Panc1 (cell line): Measurements from ENCODE around the gene LRRC26. TPM values are rescaled to one million over a fixed set of nuclear protein-coding genes. Genes with fewer than 3 reads are reported as not detected.

Source experiments
- ATAC-seq: fragments of 200-7000 bp; cut with Tn5 transposase; 2 replicates; pipeline ENCODE4 v1.9.1; 2020; ENCODE audit warnings: mild to moderate bottlenecking, moderate library complexity
- BruUV-seq: library from RNA; stranded (reverse); fragments of 400-500 nt; replicated peaks from 2 replicates; lab custom pipeline; 2021; lab: Mats Ljungman, UMichigan
- CTCF ChIA-PET: fragments of 300-600 bp; sonication (Branson Sonifier 250); formaldehyde crosslinking; loops from one replicate; lab custom pipeline; 2022; ENCODE audit warnings: antibody characterized with exemption; lab: Charles Lee
- POLR2A ChIA-PET: fragments of 300-600 bp; sonication (Branson Sonifier 250); formaldehyde crosslinking; loops from one replicate; lab custom pipeline; 2022; ENCODE audit warnings: antibody characterized with exemption; lab: Charles Lee
- DNase-seq: peaks from one replicate; pipeline ENCODE4 v3.0.0-alpha.2; 2010; ENCODE audit warnings: low read depth, low spot score
- H3K27ac ChIP-seq: 2 replicates; pipeline ENCODE4 v1.5.1; 2011; ENCODE audit warnings: mild to moderate bottlenecking, low read length, inconsistent platforms
- H3K27me3 ChIP-seq: fragments of 200-500 bp; sonication (Bioruptor generic); 2 replicates; pipeline ENCODE4 v1.6.0; 2014; ENCODE audit warnings: low read length, inconsistent platforms; ENCODE audit not compliant: control insufficient read depth, insufficient read depth
- H3K36me3 ChIP-seq: fragments of 200-500 bp; sonication (Bioruptor generic); 2 replicates; pipeline ENCODE4 v1.5.1; 2014; ENCODE audit warnings: inconsistent platforms, mild to moderate bottlenecking, low read length, moderate library complexity; ENCODE audit not compliant: control insufficient read depth, insufficient read depth
- H3K4me1 ChIP-seq: 2 replicates; pipeline ENCODE4 v1.5.1; 2011; ENCODE audit warnings: inconsistent platforms, mild to moderate bottlenecking, low read length, moderate library complexity; ENCODE audit not compliant: control insufficient read depth, insufficient read depth
- H3K4me3 ChIP-seq, 2 experiments: 2 replicates each; pipeline ENCODE4 v1.5.1; 2011 to 2012; ENCODE audit warnings: low read depth in 2 of 2, low read length in 2 of 2, mild to moderate bottlenecking in 2 of 2, inconsistent platforms in 1 of 2, moderate library complexity in 1 of 2
- H3K9me3 ChIP-seq: fragments of 200-500 bp; sonication (Bioruptor generic); 2 replicates; pipeline ENCODE4 v1.5.1; 2014; ENCODE audit warnings: low read depth, mild to moderate bottlenecking, inconsistent platforms, low read length, moderate library complexity; ENCODE audit not compliant: control insufficient read depth, insufficient read depth
- CTCF ChIP-seq: fragments of 450-650 bp; IDR thresholded peaks from 2 replicates; pipeline ENCODE4 v1.5.1; 2017; ENCODE audit warnings: mild to moderate bottlenecking
- POLR2AphosphoS5 ChIP-seq: IDR thresholded peaks from 2 replicates; pipeline ENCODE4 v1.6.1; 2012; ENCODE audit warnings: mild to moderate bottlenecking, low read depth, low read length, moderate library complexity
- REST ChIP-seq, 2 experiments: IDR thresholded peaks; 2 replicates each; pipeline ENCODE4 v1.6.1; 2011 to 2012; ENCODE audit warnings: low read depth in 2 of 2, control low read depth in 1 of 2, low read length in 1 of 2, mild to moderate bottlenecking in 1 of 2, moderate library complexity in 1 of 2; ENCODE audit not compliant: insufficient read depth in 1 of 2
- SIN3A ChIP-seq: IDR thresholded peaks from 2 replicates; pipeline ENCODE4 v1.6.1; 2012; ENCODE audit warnings: low read depth, mild to moderate bottlenecking, low read length, moderate library complexity, borderline replicate concordance; ENCODE audit not compliant: insufficient read depth
- TCF7L2 ChIP-seq: IDR thresholded peaks from 2 replicates; pipeline ENCODE4 v1.6.1; 2011; ENCODE audit warnings: mild to moderate bottlenecking, low read depth, low read length, inconsistent platforms
- in situ Hi-C: cut with HindIII; loops from 2 replicates; pipeline ENCODE4 v1.10.0; 2016; ENCODE audit warnings: low sequenced_read_pairs, low pct_unique_long_range_greater_than_20kb
- intact Hi-C: fragments of 100-400 bp; cut with micrococcal nuclease; formaldehyde crosslinking; loops from one replicate; pipeline ENCODE4 v1.10.0; 2022; ENCODE audit not compliant: unreplicated experiment
- total RNA-seq: library from RNA; stranded (reverse); gene quantifications from one replicate; pipeline ENCODE4 v1.2.1, GENCODE V29; 2021; ENCODE audit not compliant: unreplicated experiment

LRRC26 gene
- total RNA-seq, 1 experiment from 2014 or later = 0.69 TPM

- intact Hi-C loops = no loop called here
- Histone ChIP-seq H3K4me1 (peaks cover 6% of the 10 kb centered on the region), H3K4me3 (no peak overlapping the region), H3K36me3 (no peaks in the 10 kb centered on the region), H3K9me3 (no peaks in the 10 kb centered on the region), H3K27me3 (no peaks in the 10 kb centered on the region), H3K27ac (no peak overlapping the region)
- TF ChIP-seq SIN3A (no peak), REST (IDR thresholded peaks at IDR 0.05; ENCODE audit: insufficient read depth in 1 of 2, low read depth in 2 of 2, low read length in 1 of 2) (no peak), POLR2AphosphoS5 (no peak), TCF7L2 (no peak), CTCF (no peak)
- in situ Hi-C loops = no loop called here
- CTCF ChIA-PET = interaction anchor here (0.9 kb wide), 1 partner anchor 53 kb away, joined by 3 read pairs; the partner anchor contains the start of gene RNF224
- POLR2A ChIA-PET = no interaction called here
- no TSS peak for BruUV-seq
- ATAC-seq (no peak), DNase-seq (no peak)
Measured at GRCh38 chr9:137174722-137175293, 5.0 kb upstream of the LRRC26 start.

DNA sequence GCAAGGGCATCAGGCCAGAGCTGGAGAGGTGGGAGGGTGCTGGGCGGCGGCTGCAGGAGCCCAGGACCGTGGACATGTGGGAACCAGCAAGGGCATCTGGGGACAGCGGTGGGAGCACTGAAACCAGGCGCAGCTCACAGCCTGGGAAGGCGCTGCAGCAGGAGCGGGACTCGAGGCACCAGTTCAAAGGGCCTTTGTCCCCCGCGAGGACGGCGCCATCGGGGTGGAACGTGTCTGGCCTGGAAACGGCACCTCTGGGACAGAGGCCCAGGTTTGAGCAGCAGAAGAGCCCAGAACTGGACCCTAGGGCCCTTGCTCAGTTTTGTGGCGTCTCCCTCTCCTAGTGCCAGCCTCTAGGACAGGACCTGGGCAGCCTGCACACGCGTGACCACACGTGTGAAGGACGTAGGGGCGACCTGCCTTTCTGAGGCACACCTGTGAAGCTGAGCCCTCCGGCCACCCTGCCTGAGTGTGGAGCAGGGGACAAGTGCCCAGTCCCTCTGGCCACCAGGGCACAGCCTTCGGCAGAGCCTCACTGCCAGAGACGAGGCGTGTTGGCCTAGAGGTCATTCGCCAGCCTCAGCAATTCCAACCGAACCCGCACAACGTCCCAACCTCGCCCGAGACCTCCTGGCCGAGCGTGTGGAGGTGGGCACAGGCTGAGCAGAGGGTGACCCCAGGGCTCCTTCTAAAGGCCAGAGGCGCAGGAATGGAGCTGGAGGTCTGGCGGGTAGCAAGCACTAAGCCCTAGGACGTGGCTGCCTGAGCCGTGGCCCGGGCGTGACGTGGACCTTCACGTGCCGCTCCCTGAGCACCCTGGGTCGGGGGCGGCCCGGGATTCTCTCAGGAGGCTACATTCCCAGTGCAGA is 4.2 kb upstream of the LRRC26 start:
- H3K36me3 ChIP-seq = no peaks in the 10 kb centered on the region
- H3K4me3 ChIP-seq = no peak overlapping the region
- POLR2A ChIA-PET = no interaction called here
- H3K27me3 ChIP-seq = no peaks in the 10 kb centered on the region
- BruUV-seq = no TSS peak
- intact Hi-C loops = no loop called here
- H3K4me1 ChIP-seq = peaks cover 6% of the 10 kb centered on the region
- no peak for TF ChIP-seq POLR2AphosphoS5
- no peak for TF ChIP-seq TCF7L2
- no peak for TF ChIP-seq SIN3A
- TF ChIP-seq REST (IDR thresholded peaks at IDR 0.05; ENCODE audit: insufficient read depth in 1 of 2, low read depth in 2 of 2, low read length in 1 of 2) = no peak
- no peak for TF ChIP-seq CTCF
- no peak overlapping the region for H3K27ac ChIP-seq
- CTCF ChIA-PET = no interaction called here
- no peak for ATAC-seq
- in situ Hi-C loops = no loop called here
- no peaks in the 10 kb centered on the region for H3K9me3 ChIP-seq
- DNase-seq = no peak
